Stimulated activated CD4-positive, alpha-beta T cell treated with anti-CD3 and anti-CD28 coated beads, Interleukin-4, amount 100 ng/mL, for 24 hours (primary cell): ENCODE data around the gene SQOR.

Experiments used
- DNase-seq: peaks from one replicate; pipeline ENCODE4 v3.0.0-alpha.2; 2020

Gene SQOR

DNA sequence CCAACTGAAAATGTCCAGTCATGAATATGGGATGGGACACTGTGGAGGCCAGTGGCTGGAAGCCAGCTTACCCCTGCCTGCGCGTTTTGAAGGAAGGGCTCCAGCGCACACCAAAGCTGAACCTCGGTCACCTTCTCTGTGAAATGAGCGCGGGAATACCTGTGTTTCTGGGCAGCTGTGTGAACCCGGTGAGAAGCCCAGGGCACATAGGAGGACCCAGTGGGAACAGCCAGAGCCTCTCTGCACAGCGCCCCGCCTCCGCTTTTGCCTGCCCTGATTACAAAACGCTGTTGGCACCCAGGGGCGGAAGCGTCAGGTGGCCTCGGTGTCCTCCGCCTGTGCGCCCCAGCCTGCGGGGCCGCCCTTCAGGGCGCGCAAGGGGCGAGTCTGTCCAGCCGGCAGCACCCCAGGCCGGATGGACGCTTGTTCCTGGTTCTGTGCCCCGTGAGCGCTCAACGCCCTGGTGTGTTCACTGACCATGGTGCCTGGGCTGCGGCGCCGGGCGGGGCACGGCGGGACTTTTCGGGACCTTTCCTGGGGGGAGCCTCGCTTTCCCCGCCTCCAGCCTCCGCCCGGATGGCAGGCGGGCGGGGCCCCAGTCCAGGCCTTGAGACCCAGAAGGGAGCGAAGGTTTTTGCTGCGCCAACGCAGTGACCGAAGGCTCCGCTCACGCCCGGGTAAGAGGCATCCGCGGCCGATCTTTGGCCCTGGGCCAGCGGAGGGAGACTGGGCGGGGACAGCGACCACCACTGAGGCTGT, at the start of gene SQOR:
SQOR (plus strand) TSS at position 598 of the 759 bp plus-strand sequence. CDS start 23,895 bp downstream, outside the sequence.
- DNase-seq: peak; percentile 66

DNA sequence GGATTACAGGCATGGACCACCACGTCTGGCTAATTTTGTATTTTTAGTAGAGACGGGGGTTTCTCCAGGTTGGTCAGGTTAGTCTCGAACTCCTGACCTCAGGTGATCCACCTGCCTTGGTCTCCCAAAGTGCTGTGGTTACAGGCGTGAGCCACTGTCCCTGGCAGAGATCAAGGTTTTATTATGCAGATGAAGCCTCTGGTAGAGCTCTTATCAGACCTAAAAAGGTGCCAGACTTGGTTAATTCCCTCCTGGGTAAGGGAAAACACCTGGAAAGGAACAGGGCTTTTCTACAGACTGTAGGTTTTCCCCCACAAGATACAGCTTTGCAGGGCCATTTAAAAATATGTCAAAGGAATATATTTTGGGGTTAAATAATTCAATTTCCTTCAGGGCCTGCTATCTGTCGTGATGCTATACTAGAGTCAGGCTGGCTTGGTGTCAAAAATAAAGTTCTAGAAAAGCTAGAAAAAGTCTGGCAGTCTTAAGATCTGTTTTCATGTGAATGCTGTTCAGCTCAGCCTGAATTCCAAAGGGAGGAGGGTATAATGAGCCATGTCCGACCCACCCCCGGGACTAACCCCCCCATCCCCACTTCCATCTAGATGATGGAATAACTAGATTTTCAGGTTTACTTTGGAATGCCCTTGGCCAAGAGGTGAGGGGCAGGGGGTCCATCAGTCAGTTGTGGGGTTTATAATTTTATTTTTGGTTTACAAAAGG, 49.6 kb upstream of the SQOR start:
- no peak for DNase-seq

DNA sequence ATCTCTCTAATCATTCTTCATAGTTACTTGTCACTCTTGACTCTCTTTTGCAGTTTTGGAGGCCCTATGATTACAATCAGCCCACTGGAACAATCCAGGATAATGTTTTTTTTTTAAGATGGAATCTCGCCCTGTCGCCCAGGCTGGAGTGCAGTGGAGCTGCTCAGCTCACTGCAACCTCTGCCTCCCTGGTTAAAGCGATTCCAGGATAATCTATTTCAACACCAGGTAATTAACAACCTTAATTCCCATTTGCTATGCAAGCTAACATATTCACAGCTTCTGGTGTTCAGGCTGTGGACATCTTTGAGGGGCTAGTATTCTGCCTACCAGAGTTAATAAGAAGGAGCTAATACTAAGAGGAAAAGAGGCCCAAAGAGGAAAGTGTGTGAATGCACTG, 48.7 kb upstream of the SQOR start:
- no peak for DNase-seq

DNA sequence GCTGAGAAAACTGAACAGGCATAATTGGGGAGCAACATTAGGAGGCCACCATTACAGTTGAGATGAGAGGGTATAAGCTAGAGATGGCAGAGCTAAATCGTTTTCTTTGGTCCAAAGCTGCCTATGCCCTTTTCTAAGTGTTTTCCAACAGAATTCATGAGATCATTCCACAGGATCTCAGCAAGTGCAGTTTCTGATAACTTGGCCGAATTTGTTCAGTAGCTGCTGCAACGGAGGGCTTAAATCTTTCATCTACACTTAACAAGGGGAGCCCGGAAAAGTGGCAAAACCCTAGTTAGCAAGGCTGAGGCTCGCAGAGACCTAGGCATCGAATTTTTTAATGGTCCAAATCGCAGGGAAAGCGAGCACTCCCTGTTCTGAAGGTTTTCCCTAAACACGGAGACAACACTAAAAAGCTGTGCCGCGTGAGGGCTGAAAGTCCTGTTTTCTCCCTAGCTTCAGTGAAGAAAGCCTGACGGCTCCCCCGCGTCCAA, 48.2 kb upstream of the SQOR start:
- DNase-seq: no peak

DNA sequence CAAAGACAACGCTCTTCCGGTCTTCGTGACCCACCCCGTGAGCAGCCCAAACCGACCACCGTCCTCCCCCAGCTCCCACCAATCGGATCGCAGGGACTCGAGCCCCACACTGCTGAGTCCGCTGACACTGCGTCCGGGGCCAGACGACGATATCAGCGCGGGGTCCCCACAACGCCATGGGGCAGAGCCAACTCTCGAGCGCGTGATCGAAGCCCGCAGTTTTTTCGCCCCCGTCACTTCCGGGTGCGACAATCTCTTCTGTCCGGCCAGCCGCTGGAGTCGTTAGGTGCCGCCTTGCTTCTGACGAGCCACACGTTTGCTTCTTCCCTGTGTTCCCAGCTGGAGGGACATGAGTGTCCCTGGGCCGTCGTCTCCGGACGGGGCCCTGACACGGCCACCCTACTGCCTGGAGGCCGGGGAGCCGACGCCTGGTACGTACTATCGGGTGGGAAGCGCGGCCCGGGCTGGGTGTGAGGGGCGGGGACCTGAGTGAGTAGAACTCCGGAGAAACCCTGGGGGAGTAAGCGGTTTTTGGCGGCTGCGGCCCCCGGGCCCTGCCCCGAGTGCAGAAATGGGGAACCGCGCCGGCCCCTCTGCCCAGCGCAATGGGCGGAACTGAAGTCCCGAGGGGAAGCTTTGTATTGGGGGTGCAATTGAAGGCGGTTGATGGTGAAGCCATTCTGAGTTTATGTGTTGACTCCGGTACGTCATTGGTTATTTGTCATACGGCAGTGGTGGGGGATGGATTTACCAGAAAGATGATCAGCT, 47.5 kb upstream of the SQOR start, which contains the start of gene BLOC1S6:
BLOC1S6 (plus strand) TSS at position 285 of the 768 bp plus-strand sequence; CDS start at position 350, 65 bp downstream.
- DNase-seq: peak; percentile 88

DNA sequence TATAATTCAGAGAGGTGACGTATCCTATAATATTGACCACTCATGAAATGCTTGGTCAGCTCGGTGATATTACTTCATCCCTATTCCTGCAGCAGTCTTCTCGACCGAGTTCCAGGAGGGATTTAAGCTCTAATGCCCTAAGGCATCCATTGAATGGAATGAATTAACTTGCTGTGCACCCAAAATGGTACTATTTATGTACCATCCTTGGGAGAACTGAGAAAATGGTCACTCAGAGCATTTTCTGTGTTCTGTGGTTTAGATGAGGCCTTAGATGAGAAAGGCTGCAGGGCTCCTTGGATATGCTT, 47.0 kb upstream of the SQOR start:
- DNase-seq: no peak

DNA sequence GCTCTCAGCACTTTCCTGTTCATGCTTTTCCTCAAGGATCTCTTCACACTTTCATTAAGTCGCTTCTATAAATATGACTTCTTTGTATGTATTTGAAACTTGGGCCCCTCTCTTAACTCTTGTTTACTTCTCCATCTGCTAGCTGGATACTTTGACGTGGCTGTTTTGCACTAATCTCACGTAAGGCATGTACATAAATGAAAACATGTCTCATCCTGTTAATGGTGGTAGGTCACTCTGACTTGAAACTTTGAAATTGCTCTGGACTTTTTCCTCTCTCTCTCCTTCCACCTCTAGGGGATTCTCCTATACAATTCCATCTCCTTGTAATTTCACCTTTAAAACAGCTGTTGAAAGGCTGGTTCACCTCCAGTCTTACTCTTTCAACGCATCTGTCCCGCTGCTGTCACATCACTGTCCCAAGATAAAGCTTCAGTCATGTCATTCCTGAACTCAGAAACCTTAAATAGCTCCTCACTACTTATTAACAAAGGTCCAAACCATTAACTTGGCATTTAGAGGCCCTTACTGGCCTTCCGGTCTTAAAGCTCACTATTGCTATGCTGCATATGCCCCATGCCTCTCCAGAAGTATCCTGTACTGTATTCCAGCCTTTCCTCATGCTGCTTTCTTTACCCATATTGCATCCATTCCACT, 46.5 kb upstream of the SQOR start:
- DNase-seq: no peak

DNA sequence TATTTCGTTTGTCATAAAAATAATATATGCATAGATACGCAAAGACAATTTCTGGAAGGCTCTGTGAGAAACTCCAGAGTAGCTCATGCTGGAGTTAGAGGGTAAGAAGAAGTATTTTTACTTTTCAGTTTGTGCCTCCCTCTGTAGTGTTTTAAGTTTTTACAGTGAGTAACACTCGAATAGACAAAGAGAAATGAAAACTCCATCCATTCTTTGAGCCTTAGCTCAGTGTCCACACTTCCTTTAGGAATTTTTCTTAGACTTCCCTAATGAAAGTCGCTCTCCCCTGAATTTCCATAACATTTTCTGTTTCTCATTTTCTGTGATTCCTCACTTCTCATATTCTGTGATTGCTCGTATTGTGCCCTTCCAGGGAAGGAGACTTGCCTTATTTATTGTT, 45.6 kb upstream of the SQOR start:
- DNase-seq: no peak

DNA sequence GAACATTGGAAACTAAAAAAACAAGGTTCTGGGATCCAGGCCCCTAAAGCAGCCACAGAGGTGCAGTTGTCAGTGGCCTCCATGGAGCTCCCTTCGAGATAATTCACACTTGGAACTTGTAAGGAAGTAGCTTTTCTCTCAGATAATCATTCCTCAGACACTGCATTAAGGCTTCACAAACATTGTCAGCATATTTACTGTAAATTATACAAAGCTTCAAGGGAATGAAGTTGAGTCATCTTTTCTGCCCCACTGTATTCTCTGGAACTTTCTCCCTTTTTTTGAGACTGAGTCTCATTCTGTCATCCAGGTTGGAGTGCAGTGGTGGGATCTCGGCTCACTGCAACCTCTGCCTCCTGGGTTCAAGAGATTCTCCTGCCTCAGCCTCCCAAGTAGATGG, 40.5 kb upstream of the SQOR start:
- DNase-seq: no peak

DNA sequence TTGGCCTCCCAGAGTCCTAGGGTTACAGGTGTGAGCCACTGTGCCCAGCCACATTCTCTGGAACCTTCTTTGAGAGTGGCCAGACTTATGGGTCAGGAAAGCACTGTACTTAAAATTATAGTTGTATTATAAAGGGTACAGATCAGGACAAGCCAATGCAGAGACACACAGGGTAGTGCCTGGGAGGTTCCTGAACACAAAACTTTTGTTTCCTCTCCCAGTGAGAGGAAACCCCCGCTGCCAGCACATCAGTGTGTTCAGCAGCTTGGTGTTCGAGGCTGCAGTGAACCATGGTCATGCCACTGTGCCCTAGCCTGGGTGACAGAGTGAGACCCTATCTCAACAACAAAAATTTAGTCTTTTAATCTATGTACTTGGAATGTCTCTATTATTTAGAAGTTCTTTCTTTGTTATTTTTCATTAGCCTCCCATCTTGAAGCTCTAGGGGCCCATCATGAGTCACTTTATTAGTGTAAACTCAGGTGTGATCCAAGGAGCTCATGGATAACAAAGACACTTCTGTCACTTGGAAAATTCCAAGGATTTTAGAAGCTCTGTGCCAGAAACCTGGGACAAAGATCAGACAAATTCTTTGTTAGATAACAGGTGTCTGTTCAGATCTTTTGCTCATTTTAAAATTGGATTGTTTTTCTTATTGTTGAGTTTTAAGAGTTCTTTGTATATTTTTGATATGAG, 39.8 kb upstream of the SQOR start:
- no peak for DNase-seq

DNA sequence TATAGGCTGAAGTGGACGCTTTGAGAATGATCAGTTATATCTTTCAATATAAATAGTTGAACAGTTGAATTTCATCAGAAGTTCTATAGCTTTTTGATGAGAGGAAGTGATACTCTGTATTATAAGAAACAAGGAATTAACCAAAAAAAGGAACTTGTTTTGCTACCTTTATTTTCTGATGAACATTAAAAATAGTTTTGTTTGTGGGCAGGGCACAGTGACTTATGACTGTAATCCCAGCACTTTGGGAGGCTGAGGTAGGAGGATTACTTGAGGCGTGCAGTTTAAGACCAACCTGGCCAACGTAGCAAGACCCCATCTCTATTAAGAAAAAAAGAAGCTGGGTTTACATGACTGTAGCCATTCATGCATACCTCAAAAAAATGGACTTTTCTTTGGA, 30.9 kb upstream of the SQOR start:
- DNase-seq: no peak

DNA sequence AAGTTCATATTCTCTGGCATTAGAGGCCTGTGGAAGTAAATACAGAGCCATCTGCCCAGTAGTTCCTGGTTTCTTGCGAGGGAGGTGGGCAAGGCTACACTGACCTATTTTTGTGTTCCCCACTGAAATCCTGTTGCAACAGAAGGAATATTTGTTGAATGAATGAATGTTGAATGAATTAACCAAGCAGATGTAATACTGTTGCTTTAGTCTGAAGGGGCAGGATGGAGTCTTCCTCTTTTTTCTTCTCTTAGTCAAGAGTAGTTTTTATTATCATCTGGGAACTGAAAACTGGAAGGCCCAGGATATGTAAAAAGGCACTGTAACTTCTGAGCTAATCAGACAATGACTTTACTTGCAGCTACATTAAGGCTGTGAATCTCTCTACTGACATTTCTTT, 30.5 kb upstream of the SQOR start:
- no peak for DNase-seq

DNA sequence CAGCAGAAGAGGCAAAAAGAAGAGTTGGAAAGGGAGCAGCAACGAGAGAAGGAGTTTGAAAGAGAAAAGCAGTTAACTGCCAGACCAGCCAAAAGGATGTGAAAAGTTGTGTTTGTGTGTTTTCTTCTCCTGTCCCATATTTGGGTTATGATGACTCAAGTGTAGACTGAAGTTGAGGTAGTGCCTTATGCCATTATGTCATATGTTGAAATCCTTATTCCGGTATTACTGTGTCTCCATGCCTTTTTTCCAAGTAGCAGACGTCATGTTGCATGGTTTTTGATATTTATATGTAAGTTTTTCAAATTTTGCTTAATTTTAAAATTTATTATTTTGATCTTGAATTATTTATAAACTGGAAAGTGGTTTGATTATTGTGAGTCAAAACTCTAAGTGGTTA, 28.4 kb upstream of the SQOR start:
- no peak for DNase-seq

DNA sequence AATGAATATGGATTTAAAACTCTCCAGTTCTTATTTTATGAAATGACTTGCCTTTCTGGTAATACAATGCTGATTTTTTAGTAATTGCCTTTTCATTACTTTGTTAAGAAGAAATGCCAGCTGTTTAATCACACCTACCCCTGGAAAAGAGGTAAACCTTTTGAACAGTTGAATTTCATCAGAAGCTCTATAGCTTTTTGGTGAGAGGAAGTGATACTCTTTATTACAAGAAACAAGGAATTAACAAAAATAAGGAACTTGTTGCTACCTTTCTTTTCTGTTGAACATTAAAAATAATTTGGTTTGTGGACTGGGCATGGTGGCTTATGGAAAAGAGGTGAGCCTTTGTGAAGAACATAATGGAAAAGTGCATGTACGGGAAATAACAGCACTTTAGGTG, 28.0 kb upstream of the SQOR start:
- no peak for DNase-seq

DNA sequence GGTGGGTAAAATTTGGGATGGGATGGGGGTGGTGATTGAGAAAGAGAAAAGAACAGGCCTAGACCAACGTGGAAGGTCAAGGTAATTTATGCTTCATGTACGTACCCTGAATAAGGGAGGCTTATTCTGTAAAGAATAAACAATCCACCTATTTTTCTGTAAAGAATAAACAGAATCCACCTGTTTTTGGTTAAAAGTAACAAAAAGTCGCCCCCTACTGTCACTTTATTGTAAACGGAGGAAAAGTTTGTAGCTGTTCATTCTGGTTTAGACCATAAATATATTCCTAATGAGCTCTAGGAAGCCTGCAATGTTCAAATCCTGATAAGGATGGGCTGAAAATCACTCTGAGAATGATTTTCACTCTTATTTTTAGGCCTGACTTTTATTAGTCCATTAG, 23.5 kb upstream of the SQOR start:
- DNase-seq: no peak

DNA sequence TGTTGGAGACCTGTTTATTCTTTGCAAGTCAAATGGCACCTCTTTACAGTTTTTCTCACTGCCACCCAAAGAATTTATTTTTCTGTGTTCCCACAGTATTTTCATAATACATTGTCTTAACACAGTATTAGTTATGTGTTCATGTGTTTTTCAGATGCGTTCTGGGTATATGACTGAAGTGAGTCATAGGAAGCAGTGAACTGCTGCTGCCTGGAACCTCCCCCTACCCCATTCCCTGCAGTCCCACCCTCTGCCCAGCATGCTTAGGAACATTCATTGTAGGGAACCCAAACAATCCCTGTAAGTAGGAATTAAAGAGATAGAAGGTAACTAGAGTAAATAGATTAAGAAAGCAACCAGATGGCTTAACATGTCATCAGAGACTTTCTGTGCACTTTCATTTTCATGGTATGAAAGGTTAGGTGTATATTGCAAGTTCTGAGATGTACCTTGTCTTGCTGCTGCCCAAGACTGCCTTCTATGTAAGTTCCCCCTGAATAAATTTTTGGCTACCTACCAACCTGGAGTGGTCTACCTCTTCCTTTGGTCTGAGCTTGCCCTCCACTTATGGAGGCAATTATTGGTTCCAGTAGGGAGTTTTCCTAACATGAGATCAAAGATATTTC, 21.9 kb upstream of the SQOR start:
- DNase-seq: no peak

DNA sequence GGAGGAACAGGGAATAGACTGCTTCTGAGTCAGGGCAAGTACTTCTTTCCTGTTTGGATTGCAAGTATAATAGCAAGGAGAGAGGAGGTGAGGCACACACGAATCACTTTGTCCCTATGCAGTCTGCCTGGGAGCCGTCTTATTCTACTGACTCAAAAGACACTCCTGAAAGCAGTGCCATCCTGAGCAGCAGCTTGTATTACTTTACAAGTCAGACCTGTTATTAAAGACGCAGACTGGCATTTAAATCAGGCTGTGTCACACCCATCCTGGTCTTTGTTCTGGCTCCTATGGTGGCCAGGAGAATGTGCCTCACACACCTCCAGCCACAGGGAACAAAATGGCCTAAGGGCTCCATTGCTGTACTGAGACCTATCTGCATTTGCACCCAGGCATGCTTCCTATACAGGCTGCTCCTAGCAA, 17.9 kb upstream of the SQOR start:
- DNase-seq: no peak

DNA sequence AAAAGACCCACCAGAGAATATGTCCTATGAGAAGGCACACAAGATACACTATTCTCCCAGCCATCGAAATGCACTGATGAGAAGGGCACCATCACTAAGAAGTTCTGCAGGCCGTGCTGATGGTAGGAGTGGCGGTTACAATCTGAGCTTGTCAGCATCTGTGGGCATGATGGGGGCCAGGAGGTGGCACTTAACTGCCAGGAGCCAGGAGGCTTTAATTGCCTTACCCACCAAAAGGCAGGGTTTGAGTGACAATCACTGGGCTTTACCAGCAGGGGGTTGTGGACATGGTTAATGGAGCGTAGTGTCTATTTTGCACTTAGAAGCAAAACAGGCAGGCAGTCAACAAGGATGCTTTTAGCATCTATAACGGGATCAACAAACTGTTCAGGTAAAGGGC, 16.0 kb upstream of the SQOR start:
- DNase-seq: no peak

DNA sequence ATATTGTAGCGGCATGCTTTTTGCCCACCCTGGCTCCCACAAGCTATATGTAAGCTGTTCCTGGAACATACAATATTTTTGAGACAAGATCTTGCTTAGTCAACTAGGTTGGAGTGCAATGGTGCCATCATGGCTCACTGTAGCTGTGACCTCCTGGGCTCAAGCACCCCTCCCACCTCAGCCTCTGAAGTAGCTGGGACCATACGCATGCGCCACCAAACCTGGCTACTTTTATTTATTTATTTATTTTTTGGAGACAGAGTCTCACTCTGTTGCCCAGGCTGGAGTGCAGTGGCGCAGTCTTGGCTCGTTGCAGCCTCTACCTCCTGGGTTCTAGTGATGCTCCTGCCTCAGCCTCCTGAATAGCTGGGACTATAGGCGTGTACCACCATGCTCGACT, 6.7 kb upstream of the SQOR start:
- no peak for DNase-seq

DNA sequence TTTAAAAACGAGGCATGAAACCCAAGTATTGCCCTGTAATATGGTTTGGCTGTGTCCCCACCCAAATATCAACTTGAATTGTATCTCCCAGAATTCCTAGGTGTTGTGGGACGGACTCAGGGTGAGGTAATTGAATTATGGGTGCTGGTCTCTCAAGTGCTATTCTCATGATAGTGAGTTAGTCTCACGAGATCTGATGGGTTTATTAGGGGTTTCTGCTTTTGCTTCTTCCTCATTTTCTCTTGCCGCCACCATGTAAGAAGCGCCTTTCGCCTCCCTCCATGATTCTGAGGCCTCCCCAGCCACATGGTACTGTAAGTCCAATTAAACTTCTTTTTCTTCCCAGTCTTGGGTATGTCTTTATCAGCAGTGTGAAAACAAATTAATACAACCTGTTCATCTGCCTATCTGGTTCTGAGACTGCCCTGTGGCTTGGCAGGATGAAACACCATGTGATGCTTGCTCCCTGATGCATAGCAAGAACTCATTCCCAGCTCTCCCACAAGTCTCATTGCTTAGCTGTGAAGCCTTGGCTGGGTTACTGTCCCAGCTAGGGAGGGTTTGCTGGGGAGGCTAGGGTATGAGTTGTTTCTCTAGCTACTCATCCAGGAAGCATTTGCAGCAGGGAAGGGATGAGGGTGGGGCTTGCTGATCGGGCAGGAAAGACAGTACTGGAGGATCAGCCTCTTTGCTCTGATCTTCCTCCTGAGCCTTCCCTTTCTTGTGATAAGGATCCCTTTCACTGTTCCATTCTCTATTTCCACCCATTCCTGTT, 3.7 kb upstream of the SQOR start:
- DNase-seq: no peak

DNA sequence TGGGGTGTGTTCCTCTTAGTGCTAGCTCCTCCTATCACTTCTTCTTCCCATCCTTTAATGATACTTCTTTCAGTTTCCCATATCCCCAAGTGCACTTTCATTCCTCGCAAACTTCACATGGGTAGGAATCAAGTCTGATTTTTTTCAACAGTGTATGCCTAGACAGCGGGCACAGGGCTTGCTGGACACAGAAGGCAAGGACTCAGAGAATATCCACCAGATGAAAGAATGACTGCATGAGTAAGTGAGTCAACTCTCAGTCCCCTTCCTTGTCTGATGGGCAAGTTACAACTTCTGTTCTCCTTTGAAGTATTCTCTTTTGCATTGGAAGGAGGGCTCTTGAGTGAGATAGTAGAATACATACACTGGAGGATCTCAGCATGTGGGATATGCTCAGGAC, 3.1 kb upstream of the SQOR start:
- DNase-seq: no peak
